ENCODE results near the gene BBLN.
"Not testable (repeated sequence)": the region's sequence is repeated elsewhere in the genome, so short reads cannot be mapped to it uniquely, and the experiment has no call there.

The BBLN gene

GRCh38 chr9:128130651-128131050, 29.4 kb upstream of the BBLN start:
- H3K27ac Mint-ChIP-seq; H3K27me3 Mint-ChIP-seq; ATAC-seq; H3K36me3 Mint-ChIP-seq (ENCODE audit: low read depth); H3K4me3 Mint-ChIP-seq; DNase-seq; H3K9me3 Mint-ChIP-seq: not testable (repeated sequence)
- peaks cover 21% of the 10 kb centered on the region for H3K4me1 Mint-ChIP-seq

- not testable (repeated sequence) for H3K27ac Mint-ChIP-seq; H3K36me3 Mint-ChIP-seq (ENCODE audit: low read depth); DNase-seq; H3K4me3 Mint-ChIP-seq; H3K9me3 Mint-ChIP-seq; ATAC-seq; H3K27me3 Mint-ChIP-seq
- peaks cover 15% of the 10 kb centered on the region for H3K4me1 Mint-ChIP-seq
These were observed 28.7 kb upstream of the BBLN start for GRCh38 chr9:128131346-128131745.

- H3K27ac Mint-ChIP-seq; H3K36me3 Mint-ChIP-seq (ENCODE audit: low read depth); H3K9me3 Mint-ChIP-seq; ATAC-seq; H3K4me3 Mint-ChIP-seq; H3K27me3 Mint-ChIP-seq; DNase-seq: not testable (repeated sequence)
- H3K4me1 Mint-ChIP-seq = peaks cover 14% of the 10 kb centered on the region
These were observed 27.9 kb upstream of the BBLN start for GRCh38 chr9:128132139-128132538.

GRCh38 chr9:128135561-128135960, 24.5 kb upstream of the BBLN start:
- DNase-seq; H3K4me3 Mint-ChIP-seq; H3K27ac Mint-ChIP-seq; ATAC-seq; H3K36me3 Mint-ChIP-seq (ENCODE audit: low read depth); H3K9me3 Mint-ChIP-seq; H3K4me1 Mint-ChIP-seq; H3K27me3 Mint-ChIP-seq: not testable (repeated sequence)

- H3K27ac Mint-ChIP-seq = peak overlapping the region; percentile 27
- ATAC-seq (no peak), DNase-seq (no peak)
- peaks cover 7% of the 10 kb centered on the region for H3K27me3 Mint-ChIP-seq
- no peak overlapping the region for H3K4me3 Mint-ChIP-seq
- no peaks in the 10 kb centered on the region for H3K9me3 Mint-ChIP-seq
- H3K36me3 Mint-ChIP-seq (ENCODE audit: low read depth) = no peaks in the 10 kb centered on the region
- H3K4me1 Mint-ChIP-seq = peaks cover 4% of the 10 kb centered on the region
These were observed 23.0 kb upstream of the BBLN start for GRCh38 chr9:128136816-128137793.

- Mint-ChIP-seq H3K4me3 (no peak overlapping the region), H3K4me1 (peaks cover 5% of the 10 kb centered on the region), H3K27me3 (peaks cover 2% of the 10 kb centered on the region), H3K9me3 (no peaks in the 10 kb centered on the region), H3K27ac (no peak overlapping the region), H3K36me3 (ENCODE audit: low read depth) (no peaks in the 10 kb centered on the region)
- ATAC-seq (no peak), DNase-seq (no peak)
These were observed 22.1 kb upstream of the BBLN start for GRCh38 chr9:128138001-128138400.

GRCh38 chr9:128139621-128140020, 20.4 kb upstream of the BBLN start:
- ATAC-seq = no peak
- H3K4me3 Mint-ChIP-seq = no peak overlapping the region
- no peak for DNase-seq
- no peak overlapping the region for H3K27ac Mint-ChIP-seq
- no peaks in the 10 kb centered on the region for H3K9me3 Mint-ChIP-seq
- H3K4me1 Mint-ChIP-seq = peaks cover 5% of the 10 kb centered on the region
- H3K27me3 Mint-ChIP-seq = no peaks in the 10 kb centered on the region
- no peaks in the 10 kb centered on the region for H3K36me3 Mint-ChIP-seq (ENCODE audit: low read depth)

GRCh38 chr9:128141604-128142003, 18.5 kb upstream of the BBLN start:
- Mint-ChIP-seq H3K9me3 (no peaks in the 10 kb centered on the region), H3K4me1 (peaks cover 3% of the 10 kb centered on the region), H3K4me3 (no peak overlapping the region), H3K36me3 (ENCODE audit: low read depth) (no peaks in the 10 kb centered on the region), H3K27ac (no peak overlapping the region), H3K27me3 (no peaks in the 10 kb centered on the region)
- DNase-seq (no peak), ATAC-seq (no peak)

- Mint-ChIP-seq H3K9me3 (no peaks in the 10 kb centered on the region), H3K4me3 (no peak overlapping the region), H3K27me3 (no peaks in the 10 kb centered on the region), H3K4me1 (peaks cover 3% of the 10 kb centered on the region), H3K36me3 (ENCODE audit: low read depth) (no peaks in the 10 kb centered on the region), H3K27ac (no peak overlapping the region)
- ATAC-seq (peak; percentile 47), DNase-seq (no peak)
These were observed 18.0 kb upstream of the BBLN start for GRCh38 chr9:128142061-128142460.

- Mint-ChIP-seq H3K9me3 (no peaks in the 10 kb centered on the region), H3K4me1 (peaks cover 3% of the 10 kb centered on the region), H3K4me3 (no peak overlapping the region), H3K27ac (no peak overlapping the region), H3K36me3 (ENCODE audit: low read depth) (no peaks in the 10 kb centered on the region), H3K27me3 (no peaks in the 10 kb centered on the region)
- ATAC-seq (no peak), DNase-seq (no peak)
These were observed 17.5 kb upstream of the BBLN start for GRCh38 chr9:128142596-128142995.

GRCh38 chr9:128143525-128144238, 16.4 kb upstream of the BBLN start:
- Mint-ChIP-seq H3K36me3 (ENCODE audit: low read depth) (no peaks in the 10 kb centered on the region), H3K9me3 (no peaks in the 10 kb centered on the region), H3K27ac (no peak overlapping the region), H3K4me3 (no peak overlapping the region), H3K4me1 (peaks cover 3% of the 10 kb centered on the region), H3K27me3 (no peaks in the 10 kb centered on the region)
- ATAC-seq (no peak), DNase-seq (no peak)

GRCh38 chr9:128144239-128145181, 15.6 kb upstream of the BBLN start:
- Mint-ChIP-seq H3K4me3 (no peak overlapping the region), H3K9me3 (no peaks in the 10 kb centered on the region), H3K4me1 (peaks cover 3% of the 10 kb centered on the region), H3K27ac (no peak overlapping the region), H3K27me3 (no peaks in the 10 kb centered on the region), H3K36me3 (ENCODE audit: low read depth) (no peaks in the 10 kb centered on the region)
- ATAC-seq (no peak), DNase-seq (no peak)

- no peak overlapping the region for H3K27ac Mint-ChIP-seq
- no peak overlapping the region for H3K4me3 Mint-ChIP-seq
- no peaks in the 10 kb centered on the region for H3K36me3 Mint-ChIP-seq (ENCODE audit: low read depth)
- H3K27me3 Mint-ChIP-seq = no peaks in the 10 kb centered on the region
- H3K9me3 Mint-ChIP-seq = no peaks in the 10 kb centered on the region
- DNase-seq = no peak
- H3K4me1 Mint-ChIP-seq = peaks cover 3% of the 10 kb centered on the region
- ATAC-seq = no peak
These were observed 14.5 kb upstream of the BBLN start for GRCh38 chr9:128145536-128145935.

- H3K4me1 Mint-ChIP-seq = peaks cover 3% of the 10 kb centered on the region
- H3K4me3 Mint-ChIP-seq = no peak overlapping the region
- no peaks in the 10 kb centered on the region for H3K9me3 Mint-ChIP-seq
- no peak overlapping the region for H3K27ac Mint-ChIP-seq
- DNase-seq (no peak), ATAC-seq (no peak)
- no peaks in the 10 kb centered on the region for H3K36me3 Mint-ChIP-seq (ENCODE audit: low read depth)
- no peaks in the 10 kb centered on the region for H3K27me3 Mint-ChIP-seq
These were observed 14.1 kb upstream of the BBLN start for GRCh38 chr9:128145951-128146351.

Data from activated naive CD8-positive, alpha-beta T cell treated with anti-CD3 and anti-CD28 coated beads, Interleukin-2, amount 50 U/mL, for 24 hours (primary cell).